HL-60/S4 treated with retinoic acid at 250 ng/mL for 4 days and 3 days (cell line): Measurements from ENCODE around the gene SAMD8.
"Not testable (repeated sequence)": the region's sequence is repeated elsewhere in the genome, so short reads cannot be mapped to it uniquely, and the experiment has no call there.

ENCODE experiments used
- in situ Hi-C: fragments of 300-500 bp; cut with MboI; formaldehyde crosslinking; loops from 2 replicates; pipeline ENCODE4 v1.7.0; 2022; ENCODE audit warnings: low sequenced_read_pairs

Gene SAMD8

GRCh38 chr10:75189266-75190096, 78.0 kb downstream of the SAMD8 start:
- in situ Hi-C loops = no loop called here

GRCh38 chr10:75191821-75192568, 80.5 kb downstream of the SAMD8 start:
- in situ Hi-C loops = no loop called here

GRCh38 chr10:75194625-75195024, 83.2 kb downstream of the SAMD8 start:
- in situ Hi-C loops = not testable (repeated sequence)

- in situ Hi-C loops = no loop called here
Observed at GRCh38 chr10:75195035-75195763, 83.7 kb downstream of the SAMD8 start.

GRCh38 chr10:75197066-75197465, 85.6 kb downstream of the SAMD8 start:
- in situ Hi-C loops = no loop called here

GRCh38 chr10:75197906-75198305, 86.5 kb downstream of the SAMD8 start:
- in situ Hi-C loops = no loop called here

GRCh38 chr10:75199949-75200348, 88.5 kb downstream of the SAMD8 start:
- in situ Hi-C loops = not testable (repeated sequence)

GRCh38 chr10:75201793-75202307, 90.4 kb downstream of the SAMD8 start:
- in situ Hi-C loops = no loop called here

GRCh38 chr10:75202321-75203045, 91.0 kb downstream of the SAMD8 start:
- in situ Hi-C loops = no loop called here

GRCh38 chr10:75203046-75203620, 91.7 kb downstream of the SAMD8 start:
- in situ Hi-C loops = not testable (repeated sequence)

- in situ Hi-C loops = no loop called here
Observed at GRCh38 chr10:75203724-75204123, 92.3 kb downstream of the SAMD8 start.

- in situ Hi-C loops = no loop called here
Observed at GRCh38 chr10:75205908-75206307, 94.5 kb downstream of the SAMD8 start.

GRCh38 chr10:75206638-75207037, 95.2 kb downstream of the SAMD8 start:
- in situ Hi-C loops = not testable (repeated sequence)

- in situ Hi-C loops = no loop called here
Observed at GRCh38 chr10:75207079-75207856, 95.8 kb downstream of the SAMD8 start.

- in situ Hi-C loops = no loop called here
Observed at GRCh38 chr10:75207857-75208144, 96.3 kb downstream of the SAMD8 start.

- in situ Hi-C loops = no loop called here
Observed at GRCh38 chr10:75208181-75208580, 96.7 kb downstream of the SAMD8 start.

GRCh38 chr10:75209086-75209920, 97.8 kb downstream of the SAMD8 start:
- in situ Hi-C loops = no loop called here

GRCh38 chr10:75209921-75210281, 98.4 kb downstream of the SAMD8 start:
- in situ Hi-C loops = no loop called here
